HG02588 (cell line): ENCODE results near the gene MYLK2.
"Not testable (repeated sequence)": the region's sequence is repeated elsewhere in the genome, so short reads cannot be mapped to it uniquely, and the experiment has no call there.

Experiments used
- ATAC-seq: cut with Tn5 transposase; IDR thresholded peaks from one replicate; pipeline ENCODE4 v1.9.1; 2021; ENCODE audit warnings: mild to moderate bottlenecking, moderate library complexity; ENCODE audit not compliant: unreplicated experiment

The MYLK2 gene

DNA sequence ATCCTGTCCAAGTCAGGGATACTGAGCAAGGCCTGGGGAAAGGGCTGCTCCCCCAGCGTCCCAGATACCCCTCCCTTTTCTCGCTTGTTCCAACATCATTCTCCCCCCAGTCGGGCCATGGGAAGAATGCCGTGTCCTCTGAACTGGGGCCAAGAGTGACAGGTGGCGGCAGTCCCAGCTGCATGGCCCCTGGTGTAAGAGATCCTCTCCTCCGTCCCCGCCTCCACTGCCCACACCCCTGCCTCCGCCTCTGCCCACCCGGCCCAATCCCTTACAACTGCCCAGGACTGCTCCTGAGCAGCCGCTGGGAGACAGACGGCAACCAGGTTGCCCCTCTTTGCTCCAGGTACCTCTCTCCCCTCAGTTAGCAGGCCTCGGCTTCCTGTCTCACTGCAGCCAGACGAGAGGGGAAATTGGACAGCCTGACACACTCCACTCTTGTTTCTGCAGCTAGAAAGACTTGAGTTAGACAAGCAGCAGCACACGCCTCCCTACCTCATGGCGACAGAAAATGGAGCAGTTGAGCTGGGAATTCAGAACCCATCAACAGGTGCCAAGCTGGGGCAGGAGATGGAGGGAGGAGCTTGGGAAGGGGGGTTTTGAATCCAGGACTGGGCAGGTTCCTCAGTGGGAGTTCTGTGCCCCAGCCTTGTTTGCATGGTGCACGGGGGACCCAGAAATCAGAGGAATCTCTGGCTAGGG is at the start of gene MYLK2:
Gene MYLK2 (plus strand): TSS at position 274 of the 702 bp plus-strand sequence. CDS start 225 bp downstream, at position 499.
- ATAC-seq, result no peak

DNA sequence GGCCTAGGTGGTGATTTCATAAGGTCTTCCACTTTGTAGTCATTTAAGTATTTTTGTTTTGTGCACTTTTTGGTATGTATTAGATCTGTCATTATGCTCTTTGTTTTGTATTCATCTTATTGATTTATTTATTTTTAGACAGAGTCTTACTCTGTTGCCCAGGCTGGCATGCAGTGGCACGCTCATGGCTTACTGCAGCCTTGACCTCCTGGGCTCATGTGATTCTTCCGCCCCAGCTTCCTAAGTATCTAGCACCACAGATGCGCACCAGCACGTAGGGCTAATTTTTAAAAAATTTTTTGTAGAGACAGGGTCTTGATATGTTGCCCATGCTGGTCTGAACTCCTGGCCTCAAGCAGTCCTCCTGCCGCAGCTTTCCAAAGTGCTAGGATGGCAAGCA is 49.5 kb upstream of the MYLK2 start:
- no peak for ATAC-seq

DNA sequence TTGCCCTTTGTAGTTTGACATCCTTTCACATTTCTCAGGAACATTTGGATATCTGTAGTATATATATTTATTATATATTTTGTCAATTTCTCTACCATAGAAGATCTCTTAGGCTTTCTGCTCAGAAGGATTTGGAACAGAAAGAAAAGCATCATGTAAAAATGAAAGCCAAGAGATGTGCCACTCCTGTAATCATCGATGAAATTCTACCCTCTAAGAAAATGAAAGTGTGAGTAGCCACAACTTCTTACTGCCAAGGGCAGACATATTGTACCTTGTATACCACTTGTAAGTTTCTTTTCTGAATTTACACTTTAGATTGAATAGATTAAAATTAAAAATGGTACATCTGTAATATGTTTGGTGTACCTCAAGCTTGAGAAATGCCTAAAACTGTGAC is 48.9 kb upstream of the MYLK2 start:
- ATAC-seq, result no peak

DNA sequence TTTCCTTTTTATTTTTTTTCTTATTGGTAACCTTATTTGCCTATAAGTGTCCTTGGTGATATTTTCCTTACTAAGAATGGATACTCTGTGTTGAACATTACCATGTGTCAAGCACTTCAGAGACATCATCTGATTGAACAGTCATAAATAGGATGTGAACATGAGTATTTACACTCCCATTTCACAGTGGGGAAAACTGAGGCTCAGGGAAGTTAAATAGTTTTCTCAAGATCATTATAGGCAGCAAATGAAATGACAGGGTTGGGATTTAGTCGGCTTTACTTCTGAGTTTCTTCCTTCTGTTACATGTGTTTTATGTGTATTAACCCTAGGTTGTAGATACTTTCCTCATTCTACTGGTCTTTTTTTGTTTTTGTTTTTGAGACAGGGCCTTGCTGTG is 44.7 kb upstream of the MYLK2 start:
- ATAC-seq, result no peak

DNA sequence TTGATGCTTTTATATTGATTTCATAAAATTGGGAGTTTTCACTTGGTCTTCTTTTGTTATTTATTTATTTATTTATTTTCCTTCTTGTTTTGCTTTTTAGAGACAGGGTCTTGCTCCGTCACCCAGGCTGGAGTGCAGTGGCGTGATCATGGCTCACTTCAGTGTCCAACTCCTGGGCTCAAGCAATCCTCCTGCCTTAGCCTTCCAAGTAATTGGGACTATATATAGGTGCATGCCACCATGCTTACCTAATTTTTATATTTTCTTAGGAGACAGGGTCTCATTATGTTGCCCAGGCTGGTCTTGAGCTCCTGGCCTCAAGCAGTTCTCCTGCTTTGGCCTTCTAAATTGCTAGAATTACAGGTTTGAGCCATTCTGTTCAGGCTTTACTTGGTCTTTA is 38.3 kb upstream of the MYLK2 start:
- no peak for ATAC-seq

DNA sequence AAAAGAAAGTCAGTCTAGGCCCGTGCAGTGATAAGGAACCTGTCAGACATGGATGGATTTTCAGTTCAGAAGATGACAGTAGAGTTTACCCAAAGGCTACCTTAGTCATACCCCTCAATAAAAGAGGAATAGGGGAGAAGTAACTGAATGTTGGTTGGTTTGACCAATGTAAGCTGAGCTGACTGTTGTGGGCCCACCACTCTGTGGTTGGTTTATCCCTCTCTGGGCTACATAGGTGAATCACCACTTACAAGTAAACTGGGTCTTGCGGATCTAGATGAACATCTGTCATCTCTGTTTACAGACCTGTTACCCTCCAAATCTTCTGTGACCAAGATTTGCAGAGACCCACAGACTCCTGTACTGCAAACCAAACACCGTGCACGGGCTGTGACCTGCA is 37.2 kb upstream of the MYLK2 start:
- ATAC-seq, result no peak

DNA sequence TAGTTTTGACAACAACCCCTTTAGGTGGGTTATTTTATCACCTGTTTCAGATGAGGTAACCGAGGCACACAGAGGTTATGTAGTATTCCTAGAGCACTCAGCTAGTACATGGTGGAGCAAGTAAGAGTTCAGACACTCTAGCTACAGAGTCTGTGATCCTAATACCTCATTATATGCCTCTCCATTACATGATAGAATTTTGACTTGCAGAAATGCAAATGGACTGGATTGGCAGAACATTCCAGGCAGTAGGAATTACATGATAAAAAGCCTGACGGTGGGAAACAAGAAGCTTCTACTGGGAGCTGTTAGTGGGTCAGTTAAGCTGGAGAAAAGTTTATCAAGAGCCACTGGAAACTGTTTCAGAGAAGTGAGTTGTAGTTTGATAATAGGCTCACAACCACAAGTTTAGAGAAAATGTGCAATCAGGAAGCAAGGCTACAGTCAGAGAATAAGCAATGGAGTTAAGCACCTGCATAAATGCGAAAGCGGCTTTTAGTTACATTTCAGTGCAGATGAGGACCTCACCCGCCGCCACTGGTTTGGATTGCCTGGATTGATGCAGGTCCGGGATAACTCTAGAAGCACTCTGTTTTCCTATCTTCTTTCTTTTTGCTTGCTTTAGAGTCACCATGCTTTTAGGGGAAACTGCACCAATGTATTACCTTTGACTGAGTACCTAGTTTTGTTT is 34.7 kb upstream of the MYLK2 start:
- ATAC-seq, result no peak

DNA sequence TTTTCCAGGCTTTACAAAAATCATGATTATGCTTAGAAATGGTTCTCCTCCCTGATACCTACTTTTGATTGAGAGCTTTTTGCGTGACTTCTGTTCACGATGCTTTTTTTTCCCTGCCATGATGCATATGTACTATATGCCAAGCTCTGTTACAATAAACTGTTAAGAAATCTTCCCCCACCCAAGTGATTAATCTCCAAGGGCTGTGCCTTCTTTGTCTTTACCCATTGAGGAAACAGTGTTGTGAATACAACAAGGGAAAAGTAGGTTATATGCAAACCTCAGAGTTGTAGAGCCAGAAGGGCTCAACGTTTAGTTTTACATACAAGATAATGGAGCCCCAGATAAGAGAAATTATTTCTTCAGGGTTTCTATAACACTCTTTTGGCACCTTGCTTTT is 34.1 kb upstream of the MYLK2 start:
- no peak for ATAC-seq

DNA sequence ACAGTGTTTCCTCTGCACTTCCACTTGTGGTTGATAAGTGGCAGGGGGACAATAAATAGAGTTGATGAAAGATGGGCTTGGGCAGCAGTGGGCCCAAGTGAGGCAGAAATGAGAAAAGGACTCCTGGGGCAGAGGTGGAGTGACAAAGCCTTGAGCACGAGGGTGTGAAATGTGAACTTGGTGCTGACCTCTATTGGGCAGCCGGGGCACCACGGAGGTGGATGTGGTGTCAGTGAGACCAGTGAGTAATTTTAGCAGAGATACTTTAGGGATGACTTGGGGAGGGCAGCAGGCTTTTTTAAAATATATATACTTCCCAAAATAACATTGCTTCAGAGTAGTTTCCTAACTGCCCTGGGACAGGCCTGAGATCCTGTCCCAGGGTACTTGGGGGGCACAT is 30.6 kb upstream of the MYLK2 start:
- ATAC-seq, result no peak

DNA sequence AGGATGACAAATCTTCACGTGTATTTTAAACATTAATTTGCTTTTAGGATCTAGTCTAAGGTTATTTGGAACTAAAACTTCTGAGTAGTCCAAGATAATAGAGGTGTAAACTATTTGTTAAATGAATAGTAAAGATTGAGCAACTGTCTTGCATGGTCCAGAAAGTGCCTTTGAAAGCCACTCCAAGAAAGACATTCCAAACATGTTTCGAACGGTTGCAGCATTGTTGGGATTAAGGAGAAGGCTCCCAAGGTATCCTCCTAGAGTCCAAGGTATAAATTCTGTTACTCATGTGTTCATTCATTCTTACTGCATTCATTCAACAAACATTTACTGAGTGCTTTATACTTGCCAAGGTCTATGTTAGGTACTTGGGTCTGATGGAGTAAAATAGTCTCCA is 28.8 kb upstream of the MYLK2 start:
- ATAC-seq, result no peak

DNA sequence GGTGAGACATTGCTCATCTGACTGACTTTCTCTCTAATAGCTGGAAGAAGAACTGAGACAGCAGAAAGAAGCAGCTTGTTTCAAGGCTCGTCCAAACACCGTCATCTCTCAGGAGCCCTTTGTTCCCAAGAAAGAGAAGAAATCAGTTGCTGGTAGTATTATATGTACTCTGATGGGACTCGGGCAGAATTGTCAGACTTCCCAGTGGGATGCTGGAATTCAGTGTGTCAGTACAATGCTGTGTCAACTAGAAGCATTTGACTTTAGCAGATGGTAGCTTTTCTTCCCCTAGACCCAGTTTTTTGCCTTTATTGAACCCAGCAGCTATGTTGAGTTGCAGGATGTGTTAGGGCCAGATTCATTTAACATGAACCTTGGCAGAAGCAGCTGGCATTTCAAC is 21.8 kb upstream of the MYLK2 start:
- ATAC-seq, result no peak

DNA sequence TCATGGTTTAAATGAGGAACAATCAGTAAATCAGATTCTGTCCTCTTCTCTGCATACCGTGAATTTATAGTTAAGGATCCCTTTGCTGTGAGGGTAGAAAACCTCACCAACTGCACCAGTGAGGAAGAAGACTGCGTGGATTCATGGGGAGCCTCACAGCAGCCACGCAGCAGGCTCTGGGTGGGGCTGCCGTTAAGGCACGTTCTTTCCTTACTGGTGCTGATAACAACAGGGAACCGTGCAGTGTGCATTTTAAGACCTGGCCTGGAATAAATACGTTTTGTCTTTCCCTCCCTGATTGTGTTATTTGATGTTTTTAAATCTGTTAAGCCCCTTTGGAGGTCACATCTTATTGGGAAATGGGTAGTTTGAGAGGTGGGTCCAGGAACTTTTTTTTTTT is 17.6 kb upstream of the MYLK2 start:
- ATAC-seq, result no peak

DNA sequence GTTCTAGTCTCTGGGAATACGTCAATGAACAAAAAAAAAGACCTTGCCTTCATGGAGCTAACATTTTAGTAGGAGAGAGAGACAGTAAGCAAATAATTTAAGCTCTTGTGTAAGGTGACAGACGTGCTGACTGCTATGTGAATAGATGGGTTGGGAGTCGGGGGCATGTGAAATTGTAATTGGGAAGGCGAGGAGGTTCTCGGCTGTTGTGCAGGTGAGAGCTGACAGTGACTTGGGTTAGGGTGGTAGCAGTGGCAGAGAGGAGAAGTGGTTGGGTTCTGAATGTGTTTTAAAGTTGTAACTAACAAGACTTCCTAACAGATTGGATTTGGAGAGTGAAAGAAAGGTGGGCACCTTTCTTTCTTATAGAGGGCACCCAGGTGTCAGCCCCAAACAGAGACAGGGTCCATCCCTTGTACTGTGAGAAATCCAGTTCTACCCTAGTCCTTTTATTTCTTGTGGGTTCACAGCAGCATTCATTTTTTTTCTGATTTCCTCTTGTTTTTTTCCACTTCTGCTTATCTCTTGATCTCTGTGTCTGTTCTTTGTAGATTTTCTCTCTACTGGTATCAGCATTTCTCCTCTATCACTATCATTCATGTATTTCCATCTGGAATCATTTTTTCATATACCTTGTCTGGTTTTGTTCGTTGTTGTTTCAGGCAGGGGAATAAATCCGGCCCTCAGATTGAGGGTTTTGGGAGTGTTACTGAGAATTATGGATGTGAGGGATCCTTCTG is 15.4 kb upstream of the MYLK2 start:
- ATAC-seq, result no peak

DNA sequence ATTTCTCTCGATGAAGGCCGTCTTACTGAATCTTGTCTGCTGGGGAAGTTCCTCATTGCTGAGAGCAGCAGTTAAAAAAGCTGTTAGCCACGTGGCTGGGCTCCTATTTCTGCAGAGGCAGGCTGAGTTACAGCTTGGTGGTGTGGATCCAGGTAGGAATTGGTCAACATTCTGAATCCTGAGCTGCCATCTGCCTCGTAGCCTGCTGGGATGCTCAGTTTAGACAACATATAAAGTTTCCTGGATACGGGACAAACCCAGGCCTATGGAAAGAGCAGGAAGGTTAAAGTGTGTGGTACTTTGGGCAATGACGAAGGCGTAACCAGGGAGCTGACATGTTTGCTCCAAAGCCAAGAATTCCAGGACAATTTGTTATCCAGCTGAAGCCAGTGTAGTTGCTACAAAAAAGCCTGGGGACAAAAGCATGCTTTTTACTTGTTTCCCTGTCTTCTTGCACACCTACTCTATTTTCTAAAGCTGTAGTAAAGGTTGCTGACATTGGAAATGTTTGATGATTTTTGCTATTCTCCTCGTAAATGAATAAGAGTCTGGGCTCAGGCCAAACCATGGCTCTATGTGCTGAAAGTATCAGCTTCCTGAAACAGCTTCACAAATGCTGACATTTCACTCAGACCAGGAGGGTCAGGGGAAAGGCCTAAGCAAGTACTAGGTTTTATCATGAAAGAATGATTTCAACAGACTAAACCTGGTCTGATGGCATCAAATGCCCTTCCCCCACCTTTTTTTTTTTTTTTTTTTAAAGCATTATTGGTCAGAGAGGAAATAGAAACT is 12.4 kb upstream of the MYLK2 start:
- no peak for ATAC-seq

DNA sequence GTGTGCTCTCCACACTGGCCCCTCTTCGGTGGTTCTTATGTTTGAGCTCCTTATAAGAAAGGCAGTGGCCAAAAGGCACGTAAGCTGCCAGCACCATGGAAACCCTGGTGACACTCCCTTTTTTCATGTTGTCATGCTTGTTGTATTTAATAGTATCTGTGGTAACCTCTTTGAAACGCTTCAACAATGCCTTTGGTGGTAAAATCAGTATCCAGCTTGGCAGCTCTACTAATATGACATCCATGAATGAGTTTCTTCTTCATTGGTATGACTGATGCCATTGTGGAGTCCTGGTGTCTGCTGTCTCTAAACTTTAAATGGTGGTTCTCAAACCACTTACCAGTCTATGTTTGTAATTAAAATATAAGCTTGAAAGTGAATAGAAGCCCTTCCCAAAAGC is 10.7 kb upstream of the MYLK2 start:
- no peak for ATAC-seq

DNA sequence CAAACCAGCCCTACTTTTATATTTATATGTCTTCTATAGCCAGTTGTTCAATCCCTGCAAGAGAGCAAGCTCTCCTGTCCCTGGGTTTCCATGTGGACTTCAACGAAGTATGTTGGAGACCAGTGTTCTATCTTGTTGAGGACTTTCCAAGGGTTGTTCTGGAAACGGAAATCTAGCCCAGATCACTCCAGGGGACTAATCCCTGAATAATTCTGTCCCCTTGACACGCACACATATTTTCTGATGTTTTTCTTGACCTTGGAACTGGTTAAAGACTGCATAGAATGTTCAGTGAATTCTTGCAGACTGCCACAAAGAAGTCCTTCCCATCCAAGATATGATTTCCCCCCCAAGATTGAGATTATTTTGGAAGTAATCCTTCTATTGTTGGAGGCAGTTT is 9.5 kb upstream of the MYLK2 start:
- no peak for ATAC-seq

DNA sequence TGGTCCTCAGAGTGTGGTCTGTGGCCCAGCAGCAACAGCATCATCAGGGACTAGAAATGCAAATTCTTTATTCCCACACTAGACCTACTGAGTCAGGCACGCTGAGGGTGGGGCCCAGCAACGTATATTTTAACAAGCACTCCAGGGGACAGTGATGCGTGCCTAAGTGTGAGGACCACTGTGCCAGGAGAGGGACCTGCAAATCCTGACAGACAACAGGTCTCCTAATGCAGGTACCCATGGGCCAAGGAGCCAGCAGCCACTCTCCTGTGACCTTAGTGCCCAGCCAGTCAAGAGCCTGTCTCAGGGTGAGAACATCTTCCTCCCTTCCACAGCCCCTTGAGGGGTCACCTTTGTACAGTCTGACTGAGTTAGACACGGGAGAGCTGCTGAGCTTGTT is 8.0 kb upstream of the MYLK2 start:
- ATAC-seq, result no peak

DNA sequence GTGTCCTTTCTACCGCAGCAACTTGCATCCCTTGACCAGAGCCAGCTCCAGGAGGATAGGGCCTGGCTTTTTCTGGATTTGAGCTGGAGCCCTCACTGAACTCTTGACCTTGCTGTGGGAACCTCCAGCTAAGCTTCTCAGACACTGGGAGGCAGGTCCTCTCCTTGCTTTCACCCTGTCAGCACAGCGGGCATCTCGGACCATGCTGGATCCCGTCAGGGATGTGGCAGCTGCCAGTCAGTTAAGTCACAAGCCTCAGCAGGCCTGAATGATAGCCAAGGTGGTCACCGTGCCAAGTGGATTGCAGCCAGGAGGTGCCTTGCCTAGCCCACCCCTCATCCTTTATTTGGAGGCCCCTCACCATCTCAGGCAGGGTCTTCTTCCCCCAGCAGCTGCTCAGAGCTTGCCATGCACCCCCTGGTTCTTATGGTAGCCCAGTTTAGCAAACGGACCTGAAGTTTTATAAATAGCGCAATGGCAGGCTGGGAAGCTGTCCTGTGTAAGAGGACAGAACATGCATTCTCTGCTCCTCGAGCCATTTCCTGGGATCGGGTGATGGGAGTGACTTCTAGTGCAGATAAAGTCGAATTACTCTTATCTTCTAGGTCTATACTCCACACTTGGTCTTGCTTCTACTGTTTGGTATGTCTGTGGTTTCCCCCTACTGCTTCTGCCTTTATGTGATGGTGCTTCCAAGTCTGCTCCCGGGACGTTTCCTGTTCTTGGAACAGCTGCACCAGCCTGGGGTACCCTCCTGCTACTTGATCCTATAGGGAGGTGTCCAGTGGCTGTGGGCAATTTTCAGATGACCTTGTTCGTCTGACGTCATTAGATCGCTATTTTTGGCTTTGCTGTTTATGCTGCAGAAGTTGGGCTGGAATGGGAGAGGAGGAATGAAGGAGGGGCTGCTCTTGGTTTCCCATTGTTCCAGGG is 7.1 kb upstream of the MYLK2 start:
- ATAC-seq, result no peak

DNA sequence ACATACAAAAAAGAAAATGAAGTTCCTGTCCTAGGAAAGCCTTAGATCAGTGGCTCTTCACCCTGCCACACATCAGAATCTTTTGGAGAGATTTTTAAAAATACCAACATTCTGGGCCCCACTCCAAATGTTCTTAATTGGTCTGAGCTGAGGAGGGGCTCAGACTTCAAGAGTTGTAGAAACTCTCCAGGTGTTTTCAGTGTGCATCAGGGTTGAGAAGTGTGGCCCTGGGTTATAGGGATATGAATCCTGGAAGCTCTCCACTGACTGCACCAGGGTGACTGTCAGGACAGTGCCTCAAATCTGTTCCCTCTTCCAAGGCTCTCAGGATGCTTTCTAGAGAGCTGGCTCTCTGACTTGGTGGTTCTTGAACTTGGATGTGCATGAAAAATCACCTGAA is 5.5 kb upstream of the MYLK2 start:
- no peak for ATAC-seq

DNA sequence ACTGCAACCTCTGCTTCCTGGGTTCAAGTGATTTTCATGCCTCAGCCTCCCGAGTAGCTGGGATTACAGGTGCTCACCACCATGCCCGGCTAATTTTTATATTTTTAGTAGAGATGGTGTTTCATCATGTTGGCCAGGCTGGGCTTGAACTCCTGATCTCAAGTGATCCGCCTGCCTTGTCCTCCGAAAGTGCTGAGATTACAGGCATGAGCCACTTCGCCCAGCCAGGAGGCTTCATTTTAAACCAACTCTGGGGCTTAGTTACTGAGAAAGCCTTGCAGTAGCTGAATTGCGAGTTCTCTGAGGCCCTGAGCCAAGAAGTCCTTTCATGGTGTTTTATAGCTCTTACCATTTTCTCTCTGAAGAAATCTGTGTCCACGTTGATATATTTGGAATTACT is 5.0 kb upstream of the MYLK2 start:
- ATAC-seq, result not testable (repeated sequence)
